Stimulated activated CD8-positive, alpha-beta memory T cell treated with anti-CD3 and anti-CD28 coated beads, Interleukin-15, amount 100 ng/mL, for 24 hours (primary cell): Measurements from ENCODE around the gene B3GNT2.
A peak's percentile ranks its signal among the peaks of the same experiment; 100 is the strongest.
"Not testable (repeated sequence)": the region's sequence is repeated elsewhere in the genome, so short reads cannot be mapped to it uniquely, and the experiment has no call there.

Experiments used
- DNase-seq: peaks from one replicate; pipeline ENCODE4 v3.0.0-alpha.2; 2020; ENCODE audit warnings: low read depth

The B3GNT2 gene, protein sequence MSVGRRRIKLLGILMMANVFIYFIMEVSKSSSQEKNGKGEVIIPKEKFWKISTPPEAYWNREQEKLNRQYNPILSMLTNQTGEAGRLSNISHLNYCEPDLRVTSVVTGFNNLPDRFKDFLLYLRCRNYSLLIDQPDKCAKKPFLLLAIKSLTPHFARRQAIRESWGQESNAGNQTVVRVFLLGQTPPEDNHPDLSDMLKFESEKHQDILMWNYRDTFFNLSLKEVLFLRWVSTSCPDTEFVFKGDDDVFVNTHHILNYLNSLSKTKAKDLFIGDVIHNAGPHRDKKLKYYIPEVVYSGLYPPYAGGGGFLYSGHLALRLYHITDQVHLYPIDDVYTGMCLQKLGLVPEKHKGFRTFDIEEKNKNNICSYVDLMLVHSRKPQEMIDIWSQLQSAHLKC

DNA sequence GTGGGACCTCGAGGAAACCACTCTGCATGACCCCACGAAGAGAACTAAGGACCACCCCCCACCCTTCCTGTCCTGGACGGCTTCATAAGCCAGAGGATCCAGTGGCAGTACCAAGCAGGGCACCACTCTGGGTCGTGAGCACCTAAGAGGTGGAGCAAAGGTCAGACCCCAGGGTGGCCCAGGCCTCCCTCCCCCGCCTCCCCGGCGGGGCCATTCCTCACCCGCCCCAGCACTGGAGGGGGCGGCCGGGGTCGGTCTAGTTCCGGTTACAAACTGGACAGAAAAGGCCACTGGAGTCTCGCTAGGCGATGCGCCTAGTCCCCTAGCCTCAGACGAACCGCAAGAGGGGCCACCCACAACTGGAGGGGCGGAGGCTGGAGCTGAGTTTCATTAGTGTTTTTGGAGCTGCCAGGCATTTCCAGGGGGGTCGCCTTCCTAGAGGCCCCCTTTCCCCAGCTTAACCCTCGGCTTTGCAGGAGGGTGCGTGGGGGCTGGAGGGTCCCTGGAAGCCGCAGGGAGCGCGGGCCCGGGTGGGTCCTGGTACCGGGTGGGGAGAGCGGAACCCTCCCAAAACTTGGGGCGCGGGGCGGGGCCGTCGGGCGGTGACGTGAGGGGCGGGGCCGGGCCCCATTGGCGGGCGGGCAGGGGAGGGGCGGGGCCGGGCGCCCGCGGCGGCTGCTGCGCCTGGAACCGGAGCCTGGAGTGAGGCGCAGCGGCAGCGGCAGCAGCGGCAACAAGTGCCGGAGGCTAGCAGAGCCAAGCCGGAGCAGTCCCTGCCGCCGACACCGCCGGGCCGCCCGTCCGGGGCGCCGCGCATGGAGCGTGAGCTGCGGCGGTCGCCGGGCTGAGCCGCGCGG, at the start of gene B3GNT2:
B3GNT2 (plus strand) TSS at position 695 of the 857 bp plus-strand sequence. CDS start 26,106 bp downstream, outside the sequence.
- DNase-seq = peak; percentile 70

DNA sequence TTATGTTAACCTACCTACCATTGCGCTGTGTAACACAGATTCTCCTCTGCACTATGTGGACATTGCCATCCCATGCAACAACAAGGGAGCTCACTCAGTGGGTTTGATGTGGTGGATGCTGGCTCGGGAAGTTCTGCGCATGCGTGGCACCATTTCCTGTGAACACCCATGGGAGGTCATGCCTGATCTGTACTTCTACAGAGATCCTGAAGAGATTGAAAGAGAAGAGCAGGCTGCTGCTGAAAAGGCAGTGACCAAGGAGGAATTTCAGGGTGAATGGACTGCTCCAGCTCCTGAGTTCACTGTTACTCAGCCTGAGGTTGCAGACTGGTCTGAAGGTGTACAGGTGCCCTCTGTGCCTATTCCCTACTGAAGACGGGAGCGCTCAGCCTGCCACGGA, 49.1 kb upstream of the B3GNT2 start:
- DNase-seq = not testable (repeated sequence)

DNA sequence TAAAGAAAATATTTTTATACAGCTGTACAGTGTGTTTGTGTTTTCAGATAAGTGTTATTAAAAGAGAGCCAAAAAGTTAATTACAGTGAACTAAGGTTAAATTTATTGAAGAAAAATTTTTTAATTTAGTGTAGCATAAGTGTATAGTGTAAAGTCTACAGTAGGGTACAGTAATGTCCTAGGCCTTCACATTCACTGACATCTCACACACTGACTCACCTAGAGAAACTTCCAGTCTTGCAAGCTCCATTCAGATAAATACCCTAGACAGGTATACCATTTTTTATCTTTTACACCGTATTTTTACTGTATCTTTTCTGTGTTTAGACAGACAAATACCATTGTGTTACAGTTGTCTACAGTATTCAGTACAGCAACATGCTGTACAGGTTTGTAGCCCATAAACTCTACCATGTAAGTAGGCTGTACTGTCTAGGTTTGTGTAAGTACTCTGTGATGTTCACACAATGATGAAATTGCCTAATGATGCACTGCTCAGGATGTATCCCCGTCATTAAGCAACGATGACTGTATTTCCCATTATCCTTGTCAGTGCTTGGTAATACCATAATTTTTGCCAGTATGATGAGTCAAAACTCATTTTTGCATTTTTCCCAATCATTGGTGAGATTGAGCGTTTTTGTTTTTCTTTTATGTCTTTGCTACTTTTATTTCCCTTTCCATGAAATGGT, 48.2 kb upstream of the B3GNT2 start:
- no peak for DNase-seq

DNA sequence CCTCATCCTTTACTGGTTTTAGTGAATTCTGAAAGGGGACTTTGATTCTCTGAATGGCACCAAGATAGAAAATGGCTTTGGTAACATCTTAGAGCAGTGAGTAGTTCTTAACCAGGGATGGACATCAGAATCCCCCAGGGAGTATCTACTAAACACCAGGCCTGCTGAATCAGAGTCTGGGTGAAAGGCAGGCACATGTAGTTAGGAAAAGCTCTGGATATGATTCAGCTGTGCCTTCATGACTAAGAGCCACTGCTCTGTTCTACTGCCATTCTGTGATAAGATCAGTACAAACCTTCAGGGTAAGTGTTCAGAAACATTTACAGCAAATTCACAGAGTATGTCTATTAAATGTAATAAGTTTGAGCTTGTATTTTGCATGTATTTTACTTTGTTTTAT, 46.2 kb upstream of the B3GNT2 start:
- no peak for DNase-seq

DNA sequence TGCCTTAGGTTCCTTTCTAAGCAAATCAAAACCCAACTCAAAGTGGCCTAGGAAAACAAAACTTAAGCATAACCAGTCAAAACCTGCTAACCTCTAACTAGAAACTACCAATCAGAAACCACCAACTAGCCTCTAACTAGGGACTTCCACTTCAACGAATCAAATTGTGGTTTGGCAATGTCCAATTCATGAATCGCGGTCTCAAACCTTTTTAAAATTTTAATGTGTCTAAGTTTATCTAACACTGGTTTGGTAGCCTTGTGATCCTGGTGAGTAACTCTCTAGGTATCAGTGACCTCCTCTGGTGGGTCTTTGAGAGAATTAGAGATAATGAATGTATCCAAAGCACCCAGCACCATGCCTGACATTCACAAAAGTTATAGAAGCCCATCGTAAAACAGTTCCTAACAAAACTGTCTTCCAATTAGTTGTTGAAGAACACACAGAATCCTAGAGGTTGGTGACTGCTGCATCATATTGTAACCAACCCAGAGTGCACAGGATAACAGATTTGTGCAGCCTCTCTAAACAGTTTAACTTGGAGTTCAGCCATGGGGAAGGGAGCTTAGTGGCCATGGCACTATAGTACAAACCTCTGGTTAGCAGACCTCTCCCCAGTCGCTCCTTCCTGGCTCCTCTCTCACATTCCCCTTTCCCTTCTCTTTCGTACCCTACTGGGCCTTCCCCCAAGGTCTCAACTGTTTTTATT, 45.2 kb upstream of the B3GNT2 start:
- DNase-seq = no peak

DNA sequence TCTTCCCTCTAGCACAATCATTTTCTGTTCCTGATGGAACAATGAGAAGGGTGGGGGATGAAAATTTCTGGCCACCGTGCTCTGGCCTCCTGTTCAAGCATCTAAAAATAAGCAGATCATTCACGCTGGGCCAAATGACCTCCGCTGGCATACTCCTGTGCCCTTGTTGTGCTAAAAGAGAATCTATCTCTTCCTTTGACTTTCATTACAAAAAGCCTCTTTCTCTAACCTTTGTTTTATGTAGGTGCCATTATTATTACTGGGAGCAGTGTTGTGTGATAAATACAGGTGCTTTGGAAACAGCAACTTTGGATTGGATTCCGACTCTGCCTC, 44.6 kb upstream of the B3GNT2 start:
- DNase-seq = no peak

DNA sequence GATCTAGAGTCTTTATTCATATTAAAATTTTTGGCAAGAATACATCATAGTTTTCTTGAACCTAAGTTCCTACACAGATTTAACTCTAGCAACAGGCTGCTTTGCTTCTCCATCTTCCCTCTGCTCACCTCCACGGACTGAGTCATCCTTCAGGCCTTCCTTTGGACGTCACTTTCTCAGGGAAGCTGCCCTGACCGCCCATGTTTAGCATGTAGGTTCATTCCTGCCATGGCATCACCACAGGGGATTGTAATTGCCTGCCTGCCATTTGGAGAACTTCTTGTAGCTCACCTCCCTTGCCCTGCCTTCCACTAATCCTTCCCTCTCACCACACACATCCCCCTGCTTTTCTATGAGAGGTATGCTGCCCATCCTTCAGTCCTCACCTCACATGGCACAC, 43.9 kb upstream of the B3GNT2 start:
- no peak for DNase-seq

DNA sequence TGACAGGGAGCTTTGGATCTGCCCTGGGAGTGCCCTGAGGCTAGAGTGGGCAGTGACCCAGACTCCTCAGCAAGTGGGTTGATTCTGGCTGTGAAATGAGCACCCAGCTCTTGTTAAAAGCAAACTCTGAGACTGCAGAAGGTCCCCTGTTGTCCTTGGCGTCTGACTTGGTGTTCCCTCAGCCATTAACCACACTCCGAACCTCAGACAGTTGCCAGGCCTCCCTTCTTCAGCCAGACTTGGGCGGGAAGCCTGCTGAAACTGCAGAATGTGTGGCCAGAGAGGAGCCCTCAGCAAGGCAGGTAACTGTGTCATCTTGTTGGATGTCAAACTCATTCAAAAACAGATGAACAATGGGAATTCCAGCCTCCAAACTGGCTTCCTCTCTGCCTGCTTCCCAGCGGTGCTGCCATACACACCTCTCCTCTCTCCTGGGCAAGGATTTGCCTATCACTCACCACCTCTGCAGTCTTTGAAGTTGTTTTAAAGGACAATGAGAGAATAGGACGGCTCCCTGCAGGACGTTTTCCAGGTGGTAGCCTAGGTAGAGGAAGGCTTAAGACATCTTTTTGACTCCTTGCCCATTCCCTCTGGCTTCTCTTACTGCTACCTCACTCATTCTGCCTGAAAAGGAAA, 38.9 kb upstream of the B3GNT2 start:
- no peak for DNase-seq

DNA sequence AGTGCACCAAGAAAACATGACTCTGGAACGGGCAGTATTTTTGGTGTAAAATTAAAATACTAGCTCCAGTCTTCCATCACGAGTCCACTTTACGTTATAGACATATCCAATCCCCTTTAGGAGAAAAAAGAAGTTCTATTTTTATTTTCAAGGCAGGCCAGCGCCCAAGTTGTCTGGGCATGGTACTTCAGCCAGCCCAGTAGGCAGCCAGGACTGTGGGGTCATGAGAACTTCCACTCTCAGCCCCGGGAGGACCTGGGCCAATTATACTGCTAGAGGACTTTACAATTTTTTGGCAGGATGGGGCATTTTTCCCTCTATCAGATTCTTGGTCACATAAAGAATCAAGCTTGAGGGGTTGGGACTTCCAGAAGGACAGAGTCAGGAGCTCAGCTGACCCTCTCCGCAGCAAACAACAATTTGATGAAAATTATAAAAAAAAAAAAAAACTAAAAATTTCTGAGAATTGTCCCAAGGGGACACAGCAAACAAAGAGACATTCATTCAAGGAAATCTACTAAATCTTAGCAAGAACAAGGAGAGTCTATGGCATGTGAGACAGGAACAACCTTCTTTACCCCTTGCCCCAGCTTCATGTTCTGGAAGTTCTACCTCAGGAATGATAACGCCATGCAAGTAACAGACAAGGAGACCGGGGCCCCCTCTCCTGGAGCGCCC, 37.3 kb upstream of the B3GNT2 start:
- DNase-seq = no peak

DNA sequence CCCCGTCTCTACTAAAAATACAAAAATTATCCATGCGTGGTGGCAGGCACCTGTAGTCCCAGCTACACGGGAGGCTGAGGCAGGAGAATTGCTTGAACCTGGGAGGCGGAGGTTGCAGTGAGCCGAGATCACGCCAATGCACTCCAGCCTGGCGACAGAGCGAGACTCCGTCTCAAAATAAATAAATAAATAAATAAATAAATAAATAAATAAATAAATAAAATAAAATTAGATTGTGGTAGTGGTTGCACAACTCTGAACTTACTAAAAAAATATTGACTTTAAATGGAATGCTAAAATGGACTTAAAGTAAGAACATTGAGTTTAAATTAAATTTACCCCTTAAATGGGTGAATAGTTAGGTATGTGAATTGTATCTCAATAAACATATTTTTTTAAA, 35.2 kb upstream of the B3GNT2 start:
- DNase-seq = not testable (repeated sequence)

DNA sequence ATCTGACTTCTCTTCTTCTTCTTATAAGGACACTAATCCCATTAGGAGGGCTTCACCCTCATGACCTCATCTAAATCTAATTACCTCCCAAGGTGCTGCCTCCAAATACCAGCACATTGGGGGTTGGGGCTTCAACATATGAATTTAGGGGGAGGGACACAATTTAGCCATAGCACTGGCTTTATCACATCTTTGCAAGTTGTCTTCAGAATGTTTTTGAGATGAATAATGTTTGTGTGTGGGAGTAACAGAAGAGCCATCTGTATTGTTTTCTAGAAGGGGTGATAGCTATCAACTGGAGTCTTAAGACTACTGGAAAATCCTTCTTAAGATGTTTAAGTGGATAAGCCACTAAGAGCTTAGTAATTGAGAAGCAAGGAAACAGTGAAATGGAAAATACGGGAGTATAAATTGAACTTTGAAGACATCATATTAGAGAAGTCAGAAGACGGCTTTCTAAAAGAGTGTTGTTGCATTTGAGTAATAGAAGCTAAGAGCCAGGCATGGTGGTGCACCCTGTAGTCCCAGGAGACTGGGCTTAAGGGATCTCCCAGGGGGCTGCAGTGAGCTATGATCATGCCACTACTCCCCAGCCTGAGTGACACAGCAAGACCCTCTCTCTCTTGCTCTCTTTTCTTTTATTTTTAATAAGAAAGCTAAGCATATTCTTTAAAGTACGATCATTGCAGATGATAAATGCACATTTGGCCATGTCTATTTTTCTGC, 32.6 kb upstream of the B3GNT2 start:
- DNase-seq = no peak

DNA sequence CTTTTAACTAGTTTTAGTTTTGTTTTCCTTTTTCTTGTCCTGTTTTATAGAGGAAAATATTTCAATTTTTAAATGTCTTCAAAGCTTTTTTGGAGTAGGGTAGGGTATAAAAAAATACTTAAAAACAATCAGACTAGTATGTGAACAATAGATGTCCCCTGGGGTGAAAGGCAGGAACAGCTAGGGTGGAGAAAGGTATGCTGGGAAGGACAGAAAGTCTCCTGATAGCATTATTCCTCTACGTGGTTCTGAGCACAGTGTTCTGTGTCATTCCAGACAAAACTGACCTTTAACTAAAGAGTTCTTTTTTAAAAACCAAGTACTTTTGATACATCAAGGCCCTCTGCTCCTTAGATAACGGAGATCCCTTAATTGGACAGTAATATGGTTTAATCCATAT, 32.1 kb upstream of the B3GNT2 start:
- DNase-seq = no peak

DNA sequence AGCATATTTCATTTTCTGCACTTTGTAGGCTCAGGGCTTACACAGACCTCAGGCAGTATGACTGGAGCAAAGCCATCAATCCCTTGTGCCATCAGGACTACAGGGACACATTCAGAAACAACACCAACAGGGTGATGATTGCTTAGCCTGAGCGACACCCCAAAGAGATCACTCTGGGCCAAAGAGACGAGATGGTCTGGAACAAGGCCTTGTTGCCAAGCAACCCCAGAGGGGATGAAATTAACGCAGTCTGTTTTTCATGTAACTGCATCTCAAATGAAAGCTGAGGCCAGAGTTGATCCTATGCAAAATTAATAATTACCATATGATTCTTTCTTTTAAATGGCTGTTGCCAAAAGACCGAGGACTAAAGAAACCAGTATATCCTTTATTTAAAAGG, 20.2 kb upstream of the B3GNT2 start:
- no peak for DNase-seq

DNA sequence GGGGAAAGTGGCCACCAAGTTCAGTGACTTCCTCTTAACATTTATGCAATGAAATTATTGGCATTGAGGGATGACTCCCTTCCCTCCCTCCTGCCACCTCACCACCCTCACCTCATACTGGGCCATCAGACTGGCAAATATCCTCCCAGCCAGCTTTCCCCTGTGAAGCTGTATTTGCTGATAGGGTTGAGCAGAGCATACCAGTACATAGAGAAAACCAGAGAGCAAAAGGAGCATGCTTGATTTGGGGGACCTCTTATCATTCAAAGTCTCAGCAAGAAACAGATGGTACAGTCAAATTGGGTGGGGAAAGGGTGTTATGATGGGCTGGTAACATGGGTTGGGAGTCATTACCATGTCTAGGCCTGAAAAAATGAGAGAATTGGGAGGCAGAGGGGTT, 19.1 kb upstream of the B3GNT2 start:
- no peak for DNase-seq

DNA sequence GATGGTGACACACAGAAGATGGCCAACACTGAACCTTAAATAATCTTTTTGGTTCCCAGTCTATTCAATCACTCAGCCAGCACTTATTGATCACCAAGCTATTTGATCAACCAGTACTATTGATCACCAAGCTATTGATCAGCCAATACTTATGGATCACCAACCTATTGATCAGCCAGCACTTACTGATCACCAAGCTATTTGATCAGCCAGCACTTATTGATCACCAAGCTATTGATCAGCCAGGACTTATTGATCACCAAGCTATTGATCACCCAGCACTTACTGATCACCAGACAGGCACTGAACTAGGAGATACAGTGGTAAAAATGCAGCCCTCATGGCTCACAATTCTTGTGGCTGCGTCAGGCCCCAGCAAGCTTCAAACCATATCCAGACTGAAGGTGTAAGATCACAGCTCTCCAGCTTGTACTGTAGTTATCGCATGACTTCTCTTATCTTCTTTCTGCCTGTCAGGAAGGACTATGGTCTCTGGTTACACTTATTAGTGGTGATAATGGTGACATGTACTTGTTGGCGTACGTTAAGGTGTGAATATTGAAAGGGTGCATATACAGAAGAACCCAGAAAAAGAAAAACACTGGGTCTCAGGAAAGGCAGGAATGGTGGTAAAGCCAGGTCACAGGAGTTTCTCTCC, 18.4 kb upstream of the B3GNT2 start:
- no peak for DNase-seq

DNA sequence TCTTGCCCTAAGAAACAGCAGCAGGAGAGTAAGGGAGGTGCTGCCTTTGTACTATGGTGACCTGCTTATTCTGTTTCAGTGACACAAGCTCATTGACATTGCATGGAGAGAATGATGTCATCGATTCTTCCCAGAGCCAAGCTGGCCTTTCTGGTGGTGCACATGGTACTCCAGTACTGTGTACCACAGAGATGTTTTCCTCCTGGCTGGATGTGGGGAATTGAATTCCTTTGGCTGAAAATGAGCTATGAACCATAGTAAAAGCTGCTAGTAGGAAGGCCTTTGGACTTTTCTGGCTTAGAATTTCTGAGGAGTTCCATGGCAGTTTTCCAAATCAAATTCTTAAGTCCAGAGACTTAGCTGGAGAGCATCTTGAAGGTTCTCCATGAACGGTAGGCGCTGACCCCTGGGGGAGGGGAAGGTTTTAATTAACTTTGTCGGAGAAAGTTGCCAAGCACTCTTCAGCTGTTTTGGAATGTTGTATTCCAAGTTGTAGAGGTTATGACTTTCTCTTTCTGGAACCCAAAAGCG, 17.1 kb upstream of the B3GNT2 start:
- no peak for DNase-seq

DNA sequence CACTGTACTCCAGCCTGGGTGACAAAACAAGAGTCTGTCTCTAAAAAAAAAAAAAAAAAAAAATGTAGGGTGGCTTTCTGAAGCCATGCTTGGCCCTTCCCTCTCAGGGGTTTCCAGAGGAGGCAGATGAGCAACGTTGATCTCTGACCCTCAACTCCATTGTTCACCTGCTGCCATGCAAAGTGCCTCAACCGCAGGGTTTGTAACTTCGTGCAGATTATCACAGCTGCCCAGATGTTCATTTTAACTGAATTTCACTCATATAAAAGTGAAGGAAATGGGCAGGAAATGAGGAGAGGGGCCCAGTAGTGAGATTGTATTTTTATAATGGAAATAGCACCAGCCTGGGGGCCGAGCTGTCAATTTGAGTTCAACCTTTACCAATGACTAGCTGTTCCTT, 14.9 kb upstream of the B3GNT2 start:
- DNase-seq = no peak

DNA sequence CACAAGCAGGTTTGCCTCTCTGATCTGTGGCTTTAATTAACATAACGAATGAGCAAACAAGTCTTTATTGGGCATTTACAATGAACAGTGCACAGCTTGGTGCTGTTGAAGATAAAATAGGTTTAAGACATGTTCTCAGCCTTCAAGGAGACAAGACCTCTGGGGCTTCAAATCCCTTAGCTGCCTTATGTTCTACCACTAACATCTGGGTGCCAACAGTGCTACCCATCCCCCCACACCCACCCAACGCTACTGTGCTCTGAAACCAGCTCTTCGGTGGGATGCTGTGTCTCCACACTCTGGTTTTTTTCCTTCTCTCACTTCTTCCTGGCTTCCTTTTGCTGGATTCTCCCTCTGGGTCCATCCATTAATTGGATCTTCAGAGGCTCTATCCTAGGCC, 14.1 kb upstream of the B3GNT2 start:
- no peak for DNase-seq

DNA sequence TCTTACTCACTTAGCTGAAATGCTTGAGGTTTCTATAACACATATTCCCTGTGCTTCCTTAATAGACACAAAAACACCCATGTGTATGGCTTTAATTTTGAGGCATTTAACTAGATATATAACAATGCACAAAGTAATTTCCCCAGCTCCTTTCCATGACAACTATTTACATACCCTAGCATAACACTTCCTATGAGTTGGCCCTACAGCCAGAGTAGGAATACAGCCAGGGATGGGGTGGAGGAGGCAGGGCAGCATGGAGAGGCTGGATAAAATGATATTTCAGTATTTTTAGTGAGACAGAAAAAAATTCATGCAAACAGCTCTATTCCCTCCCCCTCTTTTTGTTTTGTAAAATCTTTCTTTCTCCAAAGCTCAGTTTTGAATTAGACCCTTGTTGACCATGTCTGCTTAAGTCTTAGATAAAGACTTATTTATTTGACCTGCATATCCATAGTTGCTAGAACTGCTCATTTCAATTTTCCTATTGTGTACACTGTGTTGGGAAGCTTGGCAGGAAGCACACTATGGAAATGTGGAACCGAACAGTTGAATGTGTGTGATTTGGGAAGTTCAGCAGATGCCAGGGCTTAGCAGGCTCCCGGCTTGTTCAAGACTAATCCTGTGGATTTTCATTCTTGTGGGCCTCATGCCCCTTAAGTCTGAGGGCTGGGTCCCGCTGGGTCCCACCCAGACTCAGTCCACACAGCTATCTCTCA, 11.2 kb upstream of the B3GNT2 start:
- DNase-seq = no peak
